GM21526 (cell line): ENCODE measurements around the gene BPIFB4.

Source experiments
- ATAC-seq: cut with Tn5 transposase; IDR thresholded peaks from one replicate; pipeline ENCODE4 v1.9.1; 2021; ENCODE audit warnings: moderate library complexity; ENCODE audit not compliant: unreplicated experiment, low FRiP score

Gene BPIFB4

GRCh38 chr20:33059741-33060390 lies 19.6 kb upstream of the BPIFB4 start:
- no peak for ATAC-seq

GRCh38 chr20:33061658-33062028 lies 17.8 kb upstream of the BPIFB4 start:
- ATAC-seq: no peak

GRCh38 chr20:33062105-33062824 lies 17.2 kb upstream of the BPIFB4 start:
- ATAC-seq: no peak

GRCh38 chr20:33062825-33063149 lies 16.7 kb upstream of the BPIFB4 start:
- ATAC-seq: no peak

- ATAC-seq: no peak
These were observed 16.2 kb upstream of the BPIFB4 start for GRCh38 chr20:33063271-33063670.

- no peak for ATAC-seq
These were observed 14.7 kb upstream of the BPIFB4 start for GRCh38 chr20:33064572-33065287.

- no peak for ATAC-seq
These were observed 13.7 kb upstream of the BPIFB4 start for GRCh38 chr20:33065785-33066184.

GRCh38 chr20:33067806-33068205 lies 11.6 kb upstream of the BPIFB4 start:
- ATAC-seq: no peak

GRCh38 chr20:33068251-33068939 lies 11.0 kb upstream of the BPIFB4 start:
- ATAC-seq: no peak

- no peak for ATAC-seq
These were observed 9.8 kb upstream of the BPIFB4 start for GRCh38 chr20:33069673-33070072.

- no peak for ATAC-seq
These were observed 9.1 kb upstream of the BPIFB4 start for GRCh38 chr20:33070111-33071053.

- no peak for ATAC-seq
These were observed 8.2 kb upstream of the BPIFB4 start for GRCh38 chr20:33071198-33071597.

- ATAC-seq: no peak
These were observed 7.1 kb upstream of the BPIFB4 start for GRCh38 chr20:33072362-33072761.

- no peak for ATAC-seq
These were observed 6.6 kb upstream of the BPIFB4 start for GRCh38 chr20:33072813-33073212.

- no peak for ATAC-seq
These were observed 4.8 kb upstream of the BPIFB4 start for GRCh38 chr20:33074675-33075074.

GRCh38 chr20:33075281-33075680 lies 4.2 kb upstream of the BPIFB4 start:
- no peak for ATAC-seq

GRCh38 chr20:33076662-33077372 lies 2.6 kb upstream of the BPIFB4 start:
- ATAC-seq: no peak

GRCh38 chr20:33081411-33082154 lies 2.1 kb downstream of the BPIFB4 start:
- no peak for ATAC-seq

GRCh38 chr20:33082546-33082945 lies 3.1 kb downstream of the BPIFB4 start:
- ATAC-seq: no peak
